K562 (cell line): Measurements from ENCODE around the gene POLR1C. TPM values are rescaled to one million over a fixed set of nuclear protein-coding genes. Genes with fewer than 3 reads are reported as not detected.
A peak's percentile ranks its signal among the peaks of the same experiment; 100 is the strongest.

Experiments used
- CAMTA2 ChIP-seq: fragments of 250-450 bp; sonication (Bioruptor Pico); conservative IDR thresholded peaks from 2 replicates; pipeline ENCODE4 v1.5.1; 2022
- CREM ChIP-seq: IDR thresholded peaks from 2 replicates; pipeline ENCODE4 v1.6.1; 2014; ENCODE audit warnings: antibody characterized with exemption, low read depth
- CTBP1 ChIP-seq: fragments of 450-650 bp; IDR thresholded peaks from 2 replicates; pipeline ENCODE4 v1.6.1; 2016; ENCODE audit warnings: borderline replicate concordance
- ELF1 ChIP-seq: fragments of 200-800 bp; sonication (Bioruptor generic); IDR thresholded peaks from 2 replicates; pipeline ENCODE4 v1.6.1; 2016; ENCODE audit warnings: missing genetic modification characterization, missing compliant biosample characterization
- NCOA2 ChIP-seq, 2 experiments: fragments of 450-650 bp; IDR thresholded peaks; 2 replicates each; pipeline ENCODE4 v1.6.1; 2018; ENCODE audit warnings: mild to moderate bottlenecking in 2 of 2, moderate library complexity in 1 of 2; ENCODE audit not compliant: partially characterized antibody in 2 of 2
- NFE2 ChIP-seq: IDR thresholded peaks from 2 replicates; pipeline ENCODE4 v1.6.1; 2014; ENCODE audit warnings: antibody characterized with exemption, low read depth
- OTX1 ChIP-seq: fragments of 450-650 bp; formaldehyde crosslinking; IDR thresholded peaks from 2 replicates; pipeline ENCODE4 v1.4.0; 2022; ENCODE audit warnings: mild to moderate bottlenecking
- RBM15 ChIP-seq: fragments of 200-400 bp; formaldehyde crosslinking; IDR thresholded peaks from 2 replicates; pipeline ENCODE4 v1.6.1; 2018; ENCODE audit warnings: mild to moderate bottlenecking, low read length, moderate library complexity; ENCODE audit not compliant: insufficient read depth
- RBM25 ChIP-seq: fragments of 200-400 bp; formaldehyde crosslinking; IDR thresholded peaks from 2 replicates; pipeline ENCODE4 v1.6.1; 2018; ENCODE audit warnings: low read length, low read depth, moderate library complexity; ENCODE audit not compliant: severe bottlenecking
- SRSF3 ChIP-seq: fragments of 200-400 bp; formaldehyde crosslinking; IDR thresholded peaks from 2 replicates; pipeline ENCODE4 v1.6.1; 2016; ENCODE audit warnings: mild to moderate bottlenecking, low read length, moderate library complexity; ENCODE audit not compliant: insufficient read depth
- TCF7L2 ChIP-seq: fragments of 150-350 bp; IDR thresholded peaks from 2 replicates; pipeline ENCODE4 v1.6.1; 2016; ENCODE audit warnings: low read depth, mild to moderate bottlenecking, low read length, moderate library complexity
- THAP7 ChIP-seq: fragments of 250-450 bp; sonication (Bioruptor Pico); IDR thresholded peaks from 2 replicates; pipeline ENCODE4 v1.5.0; 2021
- ZFP91 ChIP-seq: sonication (generic); formaldehyde crosslinking; IDR thresholded peaks from 2 replicates; pipeline ENCODE4 v1.8.0; 2022; ENCODE audit warnings: mild to moderate bottlenecking, missing genetic modification reagents
- ZNF57 ChIP-seq: fragments of 450-650 bp; formaldehyde crosslinking; IDR thresholded peaks from 2 replicates; pipeline ENCODE4 v1.4.0; 2020; ENCODE audit warnings: mild to moderate bottlenecking, moderate library complexity
- polyA plus RNA-seq, 8 experiments: library from polyadenylated mRNA; depleted of rRNA in 4 of 8; stranded (reverse) in 5 of 8; unstranded in 3 of 8; fragments of >200 nt; fragmentation: Nextera tagmentation in 2 of 8; fragmentation: Illumina TruSeq in 1 of 8; extraction: Ambion mirVana in 2 of 8; extraction: Trizol in 1 of 8; gene quantifications; 2 replicates each; pipeline versions ENCODE4 v1.2.1 to v1.2.3, GENCODE V29; 2011 to 2014; ENCODE audit warnings: inconsistent platforms in 1 of 8, missing spikeins in 1 of 8
- total RNA-seq, 7 experiments: library from RNA; depleted of rRNA in 6 of 7; stranded (reverse); fragments of >200 nt in 6 of 7; fragmentation: Illumina TruSeq in 2 of 7; extraction: Trizol in 2 of 7; gene quantifications; 2 replicates each; pipeline versions ENCODE4 v1.2.1 to v1.2.3, GENCODE V29; 2011 to 2021; ENCODE audit warnings: low replicate concordance in 1 of 7
- TF ChIP-seq, protein P1 (sequence below): sonication (generic); formaldehyde crosslinking; IDR thresholded peaks from 2 replicates; pipeline ENCODE4 v1.8.1; 2023; ENCODE audit warnings: mild to moderate bottlenecking, missing genetic modification reagents

The POLR1C gene
- total and polyA plus RNA-seq, 9 of the 15 experiments (the other 6 are each of a cell fraction or from before 2014, with no cell fraction given), result 83.5 to 429 (median 120) TPM

- TF ChIP-seq, protein P1, sequence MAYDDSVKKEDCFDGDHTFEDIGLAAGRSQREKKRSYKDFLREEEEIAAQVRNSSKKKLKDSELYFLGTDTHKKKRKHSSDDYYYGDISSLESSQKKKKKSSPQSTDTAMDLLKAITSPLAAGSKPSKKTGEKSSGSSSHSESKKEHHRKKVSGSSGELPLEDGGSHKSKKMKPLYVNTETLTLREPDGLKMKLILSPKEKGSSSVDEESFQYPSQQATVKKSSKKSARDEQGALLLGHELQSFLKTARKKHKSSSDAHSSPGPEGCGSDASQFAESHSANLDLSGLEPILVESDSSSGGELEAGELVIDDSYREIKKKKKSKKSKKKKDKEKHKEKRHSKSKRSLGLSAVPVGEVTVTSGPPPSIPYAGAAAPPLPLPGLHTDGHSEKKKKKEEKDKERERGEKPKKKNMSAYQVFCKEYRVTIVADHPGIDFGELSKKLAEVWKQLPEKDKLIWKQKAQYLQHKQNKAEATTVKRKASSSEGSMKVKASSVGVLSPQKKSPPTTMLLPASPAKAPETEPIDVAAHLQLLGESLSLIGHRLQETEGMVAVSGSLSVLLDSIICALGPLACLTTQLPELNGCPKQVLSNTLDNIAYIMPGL (CRISPR knock-in tag), result no peak
- TF ChIP-seq CTBP1 (peak; percentile 25; the same call in 1 of the 2 replicates), ZFP91 (CRISPR knock-in tag) (no peak), TCF7L2 (no peak), RBM15 (no peak), NFE2 (no peak), SRSF3 (no peak), ZNF57 (CRISPR knock-in tag) (no peak), OTX1 (CRISPR knock-in tag) (0 out of 2 replicates have a peak, but pooled peaks have one; percentile 57), NCOA2 (IDR thresholded peaks at IDR 0.05; ENCODE audit: partially characterized antibody in 2 of 2) (no peak), THAP7 (no peak), CAMTA2 (CRISPR knock-in tag) (no peak), RBM25 (no peak), CREM (peak; percentile 49; the same call in 1 of the 2 replicates), ELF1 (tag) (no peak; the same call in 1 of the 2 replicates)
Measured at GRCh38 chr6:43506667-43507471, 10.0 kb upstream of the POLR1C start (continued).
